Lower leg skin (tissue), 4 donors: ENCODE results near the gene TRIM42. TPM values are rescaled to one million over a fixed set of nuclear protein-coding genes. Genes with fewer than 3 reads are reported as not detected.

Experiments
- DNase-seq, 2 donors: peaks; one replicate each; pipeline ENCODE4 v3.0.0-alpha.2; 2019; ENCODE audit warnings: low spot score in 2 of 2
- H3K4me3 ChIP-seq: fragments of 200-600 bp; sonication (generic); 2 replicates; pipeline ENCODE4 v1.5.1; 2017; ENCODE audit warnings: mild to moderate bottlenecking, low read depth; ENCODE audit not compliant: poor library complexity, severe bottlenecking
- POLR2A ChIP-seq, 2 donors: fragments of 450-650 bp; IDR thresholded peaks; one replicate each; pipeline ENCODE4 v1.6.1; 2016 to 2017; ENCODE audit warnings: antibody characterized with exemption in 2 of 2, mild to moderate bottlenecking in 1 of 2, moderate library complexity in 1 of 2
- WGBS, 2 donors: methylation state at CpG; one replicate each; pipeline ENCODE4 v1.1.5; 2018; 5-methylcytosine and 5-hydroxymethylcytosine counted together
- intact Hi-C: fragments of 100-400 bp; cut with DNase I; formaldehyde crosslinking; loops from one replicate; pipeline ENCODE4 v1.15.0; 2023; ENCODE audit warnings: low total_unique reads
- total RNA-seq, 4 donors: library from RNA; depleted of rRNA; stranded (reverse); fragments of >200 nt; gene quantifications; one replicate each; pipeline ENCODE4 v1.1.0, GENCODE V29; 2016
- TF ChIP-seq, protein P1 (sequence below), 3 donors: fragments of 450-650 bp; IDR thresholded peaks; one replicate each; pipeline ENCODE4 v1.5.1; 2016; ENCODE audit warnings: antibody characterized with exemption in 3 of 3, mild to moderate bottlenecking in 3 of 3, moderate library complexity in 2 of 3

The TRIM42 gene
- total RNA-seq, 4 donors from 2014 or later: not detected

DNA sequence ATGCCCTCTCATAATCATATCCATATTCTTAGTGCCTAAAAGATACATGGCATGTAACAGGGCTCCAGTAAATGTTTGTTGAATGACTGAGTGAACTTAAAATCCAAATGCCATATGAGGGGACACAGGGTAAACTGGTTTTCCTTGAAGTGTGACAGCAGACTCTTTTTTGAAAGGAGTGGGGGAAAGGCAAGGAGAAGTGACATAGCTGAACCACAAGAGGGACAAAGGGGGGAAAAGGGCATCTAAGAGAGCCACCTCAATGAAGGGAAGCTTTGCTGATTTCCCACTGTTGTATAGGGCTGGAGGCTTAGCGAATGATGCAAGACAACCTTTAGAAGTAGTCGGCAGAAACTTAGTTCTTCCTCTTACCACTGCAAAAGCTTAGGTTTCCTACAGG lies 9.1 kb downstream of the TRIM42 start:
- WGBS, 2 donors: 90 to 95% methylated on average over 2 of the region's 2 CpGs
- no peak for TF ChIP-seq POLR2A (IDR thresholded peaks at IDR 0.05)
- TF ChIP-seq, protein P1, sequence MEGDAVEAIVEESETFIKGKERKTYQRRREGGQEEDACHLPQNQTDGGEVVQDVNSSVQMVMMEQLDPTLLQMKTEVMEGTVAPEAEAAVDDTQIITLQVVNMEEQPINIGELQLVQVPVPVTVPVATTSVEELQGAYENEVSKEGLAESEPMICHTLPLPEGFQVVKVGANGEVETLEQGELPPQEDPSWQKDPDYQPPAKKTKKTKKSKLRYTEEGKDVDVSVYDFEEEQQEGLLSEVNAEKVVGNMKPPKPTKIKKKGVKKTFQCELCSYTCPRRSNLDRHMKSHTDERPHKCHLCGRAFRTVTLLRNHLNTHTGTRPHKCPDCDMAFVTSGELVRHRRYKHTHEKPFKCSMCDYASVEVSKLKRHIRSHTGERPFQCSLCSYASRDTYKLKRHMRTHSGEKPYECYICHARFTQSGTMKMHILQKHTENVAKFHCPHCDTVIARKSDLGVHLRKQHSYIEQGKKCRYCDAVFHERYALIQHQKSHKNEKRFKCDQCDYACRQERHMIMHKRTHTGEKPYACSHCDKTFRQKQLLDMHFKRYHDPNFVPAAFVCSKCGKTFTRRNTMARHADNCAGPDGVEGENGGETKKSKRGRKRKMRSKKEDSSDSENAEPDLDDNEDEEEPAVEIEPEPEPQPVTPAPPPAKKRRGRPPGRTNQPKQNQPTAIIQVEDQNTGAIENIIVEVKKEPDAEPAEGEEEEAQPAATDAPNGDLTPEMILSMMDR (IDR thresholded peaks at IDR 0.05): no peak
- no peak for DNase-seq
- intact Hi-C loops: no loop called here
- H3K4me3 ChIP-seq: no peak overlapping the region

DNA sequence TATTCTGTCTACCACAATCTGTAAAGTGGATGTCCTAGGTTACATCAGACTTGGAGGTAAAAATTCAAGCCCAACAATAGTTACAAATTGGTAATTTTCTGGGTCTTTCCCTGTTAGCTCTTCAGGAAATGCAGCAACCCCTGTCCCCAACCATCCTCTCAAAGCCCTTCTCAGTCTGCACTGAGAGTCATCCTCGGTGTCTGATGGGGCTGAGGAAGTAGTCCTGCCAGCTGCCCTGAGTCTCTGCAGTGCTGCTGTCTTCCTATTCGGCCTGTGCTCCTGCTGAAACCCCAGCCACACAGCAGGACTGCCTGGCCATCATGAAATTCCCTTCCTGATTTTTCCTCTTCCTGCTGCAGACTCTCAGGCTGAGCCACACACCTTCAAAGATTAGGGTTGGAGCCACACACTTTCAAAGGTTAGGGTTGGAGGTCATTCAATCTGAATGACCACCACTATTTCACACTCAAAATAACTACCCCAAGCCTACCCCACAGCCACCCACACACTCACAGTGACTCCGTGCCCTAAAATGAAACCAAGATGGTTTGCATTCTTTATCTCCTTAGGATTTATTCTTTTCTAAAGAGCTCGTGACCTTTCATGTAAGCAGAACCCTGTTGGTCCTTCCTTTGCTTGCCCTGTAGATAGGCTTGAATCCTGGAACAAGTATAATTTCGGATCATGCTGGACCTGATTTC lies 17.6 kb downstream of the TRIM42 start:
- no peak overlapping the region for H3K4me3 ChIP-seq
- intact Hi-C loops: no loop called here
- 65 to 73% methylated on average over 5 of the region's 5 CpGs for WGBS, 2 donors
- TF ChIP-seq, protein P1 (IDR thresholded peaks at IDR 0.05): no peak
- no peak for TF ChIP-seq POLR2A (IDR thresholded peaks at IDR 0.05)
- no peak for DNase-seq

DNA sequence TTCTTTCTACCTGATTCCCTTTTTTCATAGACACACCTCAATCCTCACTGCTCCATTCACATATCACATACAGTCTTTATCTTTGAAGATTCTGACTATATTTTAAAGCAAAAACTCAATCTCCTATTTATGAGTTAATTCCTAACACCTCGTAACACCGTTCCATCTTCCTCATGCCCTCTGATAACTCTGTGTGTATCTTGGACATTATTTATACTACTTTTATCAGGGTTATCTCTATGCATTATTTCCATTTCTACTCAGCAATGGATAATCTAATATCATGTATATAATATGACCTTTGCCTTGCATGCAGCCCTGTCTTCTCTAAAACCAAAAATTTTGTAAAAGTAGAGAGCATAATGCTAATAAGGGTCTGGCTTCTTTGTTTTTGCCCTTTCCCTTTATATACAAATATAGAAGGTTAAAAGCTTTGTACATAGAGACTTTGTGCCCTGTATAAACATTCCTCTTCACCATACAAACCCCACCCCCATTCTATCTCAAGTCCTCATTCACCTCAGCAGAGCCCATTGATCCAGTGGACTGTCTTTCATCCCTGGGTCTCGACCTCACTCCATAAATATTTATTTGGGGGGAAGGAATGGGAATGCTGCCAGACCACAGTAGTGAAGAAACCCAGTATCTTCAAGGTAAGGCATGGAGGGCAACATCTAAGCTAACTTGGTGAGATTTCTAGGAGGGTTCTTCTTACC lies 21.8 kb downstream of the TRIM42 start:
- no peak for DNase-seq
- 72 to 79% methylated on average over 3 of the region's 3 CpGs for WGBS, 2 donors
- TF ChIP-seq, protein P1 (IDR thresholded peaks at IDR 0.05): no peak
- no peak for TF ChIP-seq POLR2A (IDR thresholded peaks at IDR 0.05)
- H3K4me3 ChIP-seq: no peak overlapping the region
- intact Hi-C loops: no loop called here

DNA sequence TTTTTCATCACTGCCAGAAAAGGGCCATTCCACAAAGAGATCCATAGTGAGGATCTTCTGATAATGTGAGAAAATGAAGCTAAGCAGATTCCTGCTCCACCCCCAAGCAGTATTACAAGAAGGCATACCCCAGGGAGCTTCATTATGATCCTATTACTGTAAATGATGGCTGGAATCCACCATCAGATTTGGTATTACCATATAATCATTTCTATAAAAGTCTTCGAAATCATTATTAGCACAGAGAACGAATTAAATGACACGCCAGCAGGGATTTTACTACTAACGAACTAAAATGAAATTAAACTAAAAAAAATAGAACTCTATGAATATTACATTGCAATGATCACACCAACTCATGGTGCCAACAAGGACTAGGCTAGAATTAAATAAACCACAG lies 24.4 kb downstream of the TRIM42 start:
- no peak overlapping the region for H3K4me3 ChIP-seq
- TF ChIP-seq, protein P1 (IDR thresholded peaks at IDR 0.05): no peak
- intact Hi-C loops: no loop called here
- 88 to 94% methylated on average over 4 of the region's 4 CpGs for WGBS, 2 donors
- DNase-seq: no peak

DNA sequence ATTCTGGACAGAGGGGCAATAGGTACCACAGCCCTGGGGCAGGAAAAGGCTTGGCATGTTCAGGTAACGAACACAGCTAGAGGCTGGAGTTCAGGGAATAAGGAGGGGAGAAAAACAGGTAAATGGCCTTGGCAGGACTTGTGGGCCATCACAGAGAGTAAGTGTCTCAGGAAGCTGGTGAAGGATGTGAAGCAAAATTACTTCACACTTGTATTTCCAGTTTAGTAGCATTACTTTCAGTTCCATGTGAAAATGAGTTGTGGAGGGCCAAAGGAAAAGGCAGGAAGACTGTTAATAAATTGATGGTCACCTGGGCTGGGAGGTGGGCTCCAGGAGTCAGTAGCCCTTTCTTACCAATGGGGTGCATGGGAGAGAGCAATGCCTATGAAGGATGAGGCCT lies 25.6 kb downstream of the TRIM42 start:
- DNase-seq: no peak
- intact Hi-C loops: no loop called here
- TF ChIP-seq POLR2A (IDR thresholded peaks at IDR 0.05): no peak
- TF ChIP-seq, protein P1 (IDR thresholded peaks at IDR 0.05): no peak
- H3K4me3 ChIP-seq: no peak overlapping the region
- WGBS, 2 donors: 71 to 77% methylated on average over 1 of the region's 1 CpG
